H1 (cell line): ENCODE data around the gene ZNF407.

Experiments used
- CREB1 ChIP-seq: IDR thresholded peaks from 2 replicates; pipeline ENCODE4 v1.6.1; 2012; ENCODE audit warnings: inconsistent platforms
- HDAC6 ChIP-seq: IDR thresholded peaks from one replicate; pipeline ENCODE4 v1.7.1; 2012; ENCODE audit warnings: low read depth, mild to moderate bottlenecking, inconsistent platforms, low read length, moderate library complexity
- RAD21 ChIP-seq, 2 experiments: IDR thresholded peaks in 1 of 2; conservative IDR thresholded peaks in 1 of 2; 2 replicates each; pipeline ENCODE4 v1.6.1; 2011; ENCODE audit warnings: low read depth in 2 of 2, low read length in 2 of 2, improper control_type of control experiment in 1 of 2, inconsistent platforms in 1 of 2, mild to moderate bottlenecking in 1 of 2, moderate library complexity in 1 of 2
- RFX5 ChIP-seq: IDR thresholded peaks from 2 replicates; pipeline ENCODE4 v1.6.1; 2011; ENCODE audit warnings: low read depth, low read length, improper control_type of control experiment, borderline replicate concordance
- YY1 ChIP-seq: IDR thresholded peaks from 2 replicates; pipeline ENCODE4 v1.6.1; 2011; ENCODE audit warnings: low read depth, mild to moderate bottlenecking, low read length
- TF ChIP-seq, protein P1 (sequence below), 3 experiments: IDR thresholded peaks; 1 replicate in 2 of 3; 2 replicates in 1 of 3; pipeline versions ENCODE4 v1.5.1 to v1.6.1; 2011; ENCODE audit warnings: low read length in 3 of 3, mild to moderate bottlenecking in 3 of 3, inconsistent platforms in 2 of 3, low read depth in 1 of 3, moderate library complexity in 1 of 3; ENCODE audit not compliant: insufficient read depth in 1 of 3; ENCODE audit errors: control extremely low read depth in 1 of 3

DNA sequence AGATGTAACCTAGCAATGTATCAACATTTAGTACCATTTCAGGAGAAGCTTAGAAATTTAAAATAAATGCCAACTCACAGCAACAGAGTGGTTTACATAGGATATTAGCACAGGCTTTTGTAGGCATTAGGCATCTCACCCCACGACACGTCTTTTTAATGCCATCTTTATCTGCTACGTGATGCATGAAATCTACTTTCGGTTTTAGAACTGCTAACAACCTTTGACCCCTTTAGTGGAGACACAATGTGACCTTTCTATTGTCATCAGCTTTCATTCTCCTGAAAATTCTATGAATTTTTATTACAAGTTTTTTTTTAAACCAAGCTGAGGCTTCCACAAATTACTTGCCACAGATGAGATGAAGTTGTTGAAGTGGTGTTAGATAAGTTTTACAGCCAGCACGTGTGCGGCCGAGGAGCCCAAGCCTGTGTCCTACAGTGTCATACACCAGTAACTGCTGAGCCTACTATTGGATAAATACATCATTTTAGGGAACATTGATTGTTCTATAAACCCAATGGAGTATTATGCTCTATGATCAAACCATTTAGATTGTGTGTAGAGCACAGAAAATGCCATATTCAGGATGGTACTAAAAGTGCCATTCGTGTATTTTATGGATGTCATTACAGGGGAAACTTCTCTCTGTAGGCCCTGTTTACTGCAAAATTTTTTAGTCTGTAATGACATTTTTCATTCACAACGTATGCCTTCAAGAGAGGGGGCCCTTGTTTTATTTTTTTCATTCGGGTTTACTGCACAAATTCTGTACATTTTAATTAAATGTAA lies 459.7 kb downstream of the ZNF407 start:
- TF ChIP-seq, protein P1, sequence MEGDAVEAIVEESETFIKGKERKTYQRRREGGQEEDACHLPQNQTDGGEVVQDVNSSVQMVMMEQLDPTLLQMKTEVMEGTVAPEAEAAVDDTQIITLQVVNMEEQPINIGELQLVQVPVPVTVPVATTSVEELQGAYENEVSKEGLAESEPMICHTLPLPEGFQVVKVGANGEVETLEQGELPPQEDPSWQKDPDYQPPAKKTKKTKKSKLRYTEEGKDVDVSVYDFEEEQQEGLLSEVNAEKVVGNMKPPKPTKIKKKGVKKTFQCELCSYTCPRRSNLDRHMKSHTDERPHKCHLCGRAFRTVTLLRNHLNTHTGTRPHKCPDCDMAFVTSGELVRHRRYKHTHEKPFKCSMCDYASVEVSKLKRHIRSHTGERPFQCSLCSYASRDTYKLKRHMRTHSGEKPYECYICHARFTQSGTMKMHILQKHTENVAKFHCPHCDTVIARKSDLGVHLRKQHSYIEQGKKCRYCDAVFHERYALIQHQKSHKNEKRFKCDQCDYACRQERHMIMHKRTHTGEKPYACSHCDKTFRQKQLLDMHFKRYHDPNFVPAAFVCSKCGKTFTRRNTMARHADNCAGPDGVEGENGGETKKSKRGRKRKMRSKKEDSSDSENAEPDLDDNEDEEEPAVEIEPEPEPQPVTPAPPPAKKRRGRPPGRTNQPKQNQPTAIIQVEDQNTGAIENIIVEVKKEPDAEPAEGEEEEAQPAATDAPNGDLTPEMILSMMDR (IDR thresholded peaks at IDR 0.05; ENCODE audit: control extremely low read depth in 1 of 3, insufficient read depth in 1 of 3, low read depth in 1 of 3, low read length in 3 of 3): no peak
- no peak for TF ChIP-seq HDAC6
- TF ChIP-seq RFX5: no peak
- TF ChIP-seq CREB1: no peak
- TF ChIP-seq RAD21 (IDR thresholded peaks at IDR 0.05 in 1 of 2, conservative IDR thresholded peaks at IDR 0.05 in 1 of 2; ENCODE audit: low read depth in 2 of 2, low read length in 2 of 2): no peak
- TF ChIP-seq YY1: no peak
